Stimulated activated CD4-positive, alpha-beta T cell treated with anti-CD3 and anti-CD28 coated beads, Interleukin-1b, Interleukin-23, amount 100 ng/mL, for 48 hours (primary cell): Measurements from ENCODE around the gene ECEL1.
"Not testable (repeated sequence)": the region's sequence is repeated elsewhere in the genome, so short reads cannot be mapped to it uniquely, and the experiment has no call there.

Experiments
- DNase-seq: peaks from one replicate; pipeline ENCODE4 v3.0.0-alpha.2; 2020

ECEL1 gene

GRCh38 chr2:232487385-232488096 lies at the start of gene ECEL1:
Gene ECEL1 (minus strand): TSS chr2:232487834. CDS start chr2:232486653, 1,181 bp downstream.
- no peak for DNase-seq

- no peak for DNase-seq
Measured at GRCh38 chr2:232537079-232537478, 49.4 kb upstream of the ECEL1 start.

GRCh38 chr2:232535761-232536530 lies 48.3 kb upstream of the ECEL1 start:
- no peak for DNase-seq

GRCh38 chr2:232534940-232535651 lies 47.5 kb upstream of the ECEL1 start:
- DNase-seq: no peak

GRCh38 chr2:232533944-232534710 lies 46.5 kb upstream of the ECEL1 start:
- no peak for DNase-seq

GRCh38 chr2:232532821-232533220 lies 45.2 kb upstream of the ECEL1 start:
- not testable (repeated sequence) for DNase-seq

- no peak for DNase-seq
Measured at GRCh38 chr2:232532419-232532818, 44.8 kb upstream of the ECEL1 start.

GRCh38 chr2:232530626-232531260 lies 43.1 kb upstream of the ECEL1 start:
- no peak for DNase-seq

- no peak for DNase-seq
Measured at GRCh38 chr2:232529806-232530547, 42.3 kb upstream of the ECEL1 start.

GRCh38 chr2:232528746-232529460 lies 41.3 kb upstream of the ECEL1 start:
- no peak for DNase-seq

GRCh38 chr2:232527905-232528470 lies 40.4 kb upstream of the ECEL1 start:
- no peak for DNase-seq

GRCh38 chr2:232526372-232526941 lies 38.8 kb upstream of the ECEL1 start:
- no peak for DNase-seq

GRCh38 chr2:232525791-232526371 lies 38.2 kb upstream of the ECEL1 start, which contains the start of gene CHRND:
Gene CHRND (plus strand): TSS chr2:232526160. CDS start chr2:232526216, 56 bp downstream.
- DNase-seq: no peak

- no peak for DNase-seq
Measured at GRCh38 chr2:232525199-232525598, 37.6 kb upstream of the ECEL1 start.

GRCh38 chr2:232524771-232525170 lies 37.1 kb upstream of the ECEL1 start:
- DNase-seq: no peak

- peak; percentile 26 for DNase-seq
Measured at GRCh38 chr2:232523682-232524597, 36.3 kb upstream of the ECEL1 start.

GRCh38 chr2:232523402-232523681 lies 35.7 kb upstream of the ECEL1 start:
- no peak for DNase-seq

GRCh38 chr2:232522623-232523401 lies 35.2 kb upstream of the ECEL1 start:
- no peak for DNase-seq
